22Rv1 (cell line): Measurements from ENCODE around the gene PLA2G4F.
"Not testable (repeated sequence)": the region's sequence is repeated elsewhere in the genome, so short reads cannot be mapped to it uniquely, and the experiment has no call there.

Experiments used
- H3K27ac ChIP-seq: fragments of 450-650 bp; 2 replicates; pipeline ENCODE4 v1.5.1; 2017
- CTCF ChIP-seq: fragments of 450-650 bp; IDR thresholded peaks from 2 replicates; pipeline ENCODE4 v1.5.1; 2017; ENCODE audit warnings: mild to moderate bottlenecking
- ZFX ChIP-seq: fragments of 450-650 bp; IDR thresholded peaks from 2 replicates; pipeline ENCODE4 v1.6.1; 2017; ENCODE audit warnings: antibody characterized with exemption, borderline replicate concordance

Gene PLA2G4F

GRCh38 chr15:42094512-42094963 is 61.9 kb downstream of the PLA2G4F start, which contains the start of gene PLA2G4D:
TSS of gene PLA2G4D (minus strand) at chr15:42094562. CDS start at chr15:42094459, 103 bp downstream.
- TF ChIP-seq ZFX (no peak), CTCF (no peak)
- H3K27ac ChIP-seq: no peak within 1 kb of the TSS

- TF ChIP-seq CTCF (no peak), ZFX (no peak)
- no peak overlapping the region for H3K27ac ChIP-seq
Observed at GRCh38 chr15:42093966-42094365, 62.5 kb downstream of the PLA2G4F start.

- H3K27ac ChIP-seq: no peak overlapping the region
- no peak for TF ChIP-seq CTCF
- no peak for TF ChIP-seq ZFX
Observed at GRCh38 chr15:42092398-42093318, 63.8 kb downstream of the PLA2G4F start.

GRCh38 chr15:42091753-42092397 is 64.6 kb downstream of the PLA2G4F start:
- not testable (repeated sequence) for H3K27ac ChIP-seq

- H3K27ac ChIP-seq: no peak overlapping the region
- TF ChIP-seq ZFX (no peak), CTCF (no peak)
Observed at GRCh38 chr15:42090781-42091180, 65.7 kb downstream of the PLA2G4F start.

GRCh38 chr15:42090370-42090769 is 66.1 kb downstream of the PLA2G4F start:
- TF ChIP-seq CTCF: no peak
- TF ChIP-seq ZFX: no peak
- H3K27ac ChIP-seq: no peak overlapping the region

- no peak overlapping the region for H3K27ac ChIP-seq
- TF ChIP-seq CTCF: no peak
- no peak for TF ChIP-seq ZFX
Observed at GRCh38 chr15:42089942-42090341, 66.5 kb downstream of the PLA2G4F start.
